ENCODE measurements around the gene DOLPP1. TPM values are rescaled to one million over a fixed set of nuclear protein-coding genes. Genes with fewer than 3 reads are reported as not detected.
A peak's percentile ranks its signal among the peaks of the same experiment; 100 is the strongest.

The DOLPP1 gene
- total and polyA plus RNA-seq, 8 donors, result 3.4 to 84.0 (median 12.8) TPM

GRCh38 chr9:129136446-129137035, 55.6 kb downstream of the DOLPP1 start:
- peak overlapping the region in 3 of 5 donors; percentile 98 to 100 (median 98) for H3K27ac ChIP-seq

GRCh38 chr9:129137292-129138143, 56.6 kb downstream of the DOLPP1 start:
- TF ChIP-seq POLR2A (IDR thresholded peaks at IDR 0.05) (no peak), CTCF (IDR thresholded peaks at IDR 0.05) (no peak), EP300 (IDR thresholded peaks at IDR 0.05) (no peak), POLR2AphosphoS5 (IDR thresholded peaks at IDR 0.05) (no peak)
- WGBS, 5 donors, result 81 to 90% (median 84%) methylated on average over 16 to 19 of the region's 19 CpGs
- Histone ChIP-seq H3K9me3 (no peaks in the 10 kb centered on the region), H3K4me1 (peaks cover 43 to 54% (median 44%) of the 10 kb centered on the region in 4 donors), H3K27me3 (no peaks in the 10 kb centered on the region), H3K27ac (peak overlapping the region; percentile 78 to 100 (median 98)), H3K4me3 (no peak overlapping the region), H3K36me3 (peaks cover 33 to 64% (median 62%) of the 10 kb centered on the region in 4 donors)
- intact Hi-C loops (cut with DNase I; ENCODE audit: low total_unique reads), result loop anchor here (5.0 to 10.0 kb wide), 2 partner anchors 475 to 647 kb away; no protein-coding TSS in a partner anchor
- no peak for DNase-seq

More at GRCh38 chr9:129136446-129137035, 55.6 kb downstream of the DOLPP1 start:
- Histone ChIP-seq H3K27me3 (no peaks in the 10 kb centered on the region), H3K9me3 (no peaks in the 10 kb centered on the region), H3K36me3 (peaks cover 31 to 64% (median 63%) of the 10 kb centered on the region in 4 donors), H3K4me3 (no peak overlapping the region), H3K4me1 (peaks cover 34 to 53% (median 41%) of the 10 kb centered on the region in 4 donors)
- 79 to 92% (median 81%) methylated on average over 11 to 16 of the region's 16 CpGs for WGBS, 5 donors
- DNase-seq, result no peak
- TF ChIP-seq POLR2A (IDR thresholded peaks at IDR 0.05), result no peak
- no peak for TF ChIP-seq EP300 (IDR thresholded peaks at IDR 0.05)
- TF ChIP-seq POLR2AphosphoS5 (IDR thresholded peaks at IDR 0.05), result no peak
- no peak for TF ChIP-seq CTCF (IDR thresholded peaks at IDR 0.05)
- intact Hi-C loops (cut with DNase I; ENCODE audit: low total_unique reads), result loop anchor here (5.0 to 10.0 kb wide), 2 partner anchors 476 to 648 kb away; no protein-coding TSS in a partner anchor

- H3K4me1 ChIP-seq, result peaks cover 49 to 60% (median 50%) of the 10 kb centered on the region in 4 donors
Observed at GRCh38 chr9:129138144-129138462, 57.2 kb downstream of the DOLPP1 start.

More at GRCh38 chr9:129138144-129138462, 57.2 kb downstream of the DOLPP1 start:
- H3K27ac ChIP-seq, result peak overlapping the region; percentile 78 to 100 (median 98)
- no peak for TF ChIP-seq CTCF (IDR thresholded peaks at IDR 0.05)
- no peak for TF ChIP-seq POLR2A (IDR thresholded peaks at IDR 0.05)
- no peak for TF ChIP-seq POLR2AphosphoS5 (IDR thresholded peaks at IDR 0.05)
- TF ChIP-seq EP300 (IDR thresholded peaks at IDR 0.05), result no peak
- H3K4me3 ChIP-seq, result no peak overlapping the region
- H3K27me3 ChIP-seq, result no peaks in the 10 kb centered on the region
- no peaks in the 10 kb centered on the region for H3K9me3 ChIP-seq
- no peak for DNase-seq
- peaks cover 37 to 61% (median 60%) of the 10 kb centered on the region in 4 donors for H3K36me3 ChIP-seq
- intact Hi-C loops (cut with DNase I; ENCODE audit: low total_unique reads), result loop anchor here (5.0 to 10.0 kb wide), 2 partner anchors 474 to 647 kb away; no protein-coding TSS in a partner anchor
- WGBS, 5 donors, result 75 to 85% (median 79%) methylated on average over 5 to 9 of the region's 9 CpGs
